Measurements from ENCODE around the gene STEAP3. TPM values are rescaled to one million over a fixed set of nuclear protein-coding genes. Genes with fewer than 3 reads are reported as not detected.

STEAP3 gene
- total RNA-seq, 1 donor from 2014 or later = 17.4 TPM

- no peak for DNase-seq (ENCODE audit: extremely low read depth, low read depth, low spot score)
Observed at GRCh38 chr2:119197529-119198239, 25.9 kb upstream of the STEAP3 start.

- no peak for DNase-seq (ENCODE audit: extremely low read depth, low read depth, low spot score)
Observed at GRCh38 chr2:119198240-119198840, 25.3 kb upstream of the STEAP3 start.

- DNase-seq (ENCODE audit: extremely low read depth, low read depth, low spot score) = no peak
Observed at GRCh38 chr2:119201815-119202214, 21.8 kb upstream of the STEAP3 start.

GRCh38 chr2:119202610-119203310 lies 20.9 kb upstream of the STEAP3 start:
- no peak for DNase-seq (ENCODE audit: extremely low read depth, low read depth, low spot score)

DNA sequence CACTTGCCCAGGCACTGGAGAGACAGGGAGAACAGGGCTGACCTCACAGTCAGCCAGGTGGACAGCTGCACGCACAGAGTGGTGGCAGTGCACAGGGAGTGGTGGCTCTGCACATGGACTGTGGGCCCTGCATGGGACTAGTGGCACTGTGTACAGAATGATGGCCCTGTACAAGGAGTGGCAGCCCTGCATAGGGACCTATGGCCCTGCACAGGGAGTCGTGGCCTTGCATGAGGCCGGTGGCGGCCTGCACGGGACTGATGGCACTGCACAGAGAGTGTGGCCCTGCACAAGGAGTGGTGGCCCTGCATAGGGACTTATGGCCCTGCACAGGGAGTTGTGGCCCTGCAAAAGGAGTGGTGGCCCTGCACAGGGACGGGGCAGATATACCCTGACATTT lies 19.1 kb upstream of the STEAP3 start:
- no peak for DNase-seq (ENCODE audit: extremely low read depth, low read depth, low spot score)

GRCh38 chr2:119205001-119205706 lies 18.5 kb upstream of the STEAP3 start:
- DNase-seq (ENCODE audit: extremely low read depth, low read depth, low spot score) = no peak

- DNase-seq (ENCODE audit: extremely low read depth, low read depth, low spot score) = no peak
Observed at GRCh38 chr2:119206201-119206600, 17.4 kb upstream of the STEAP3 start.

- DNase-seq (ENCODE audit: extremely low read depth, low read depth, low spot score) = no peak
Observed at GRCh38 chr2:119207447-119207846, 16.2 kb upstream of the STEAP3 start.

GRCh38 chr2:119208791-119209203 lies 14.8 kb upstream of the STEAP3 start:
- no peak for DNase-seq (ENCODE audit: extremely low read depth, low read depth, low spot score)

DNA sequence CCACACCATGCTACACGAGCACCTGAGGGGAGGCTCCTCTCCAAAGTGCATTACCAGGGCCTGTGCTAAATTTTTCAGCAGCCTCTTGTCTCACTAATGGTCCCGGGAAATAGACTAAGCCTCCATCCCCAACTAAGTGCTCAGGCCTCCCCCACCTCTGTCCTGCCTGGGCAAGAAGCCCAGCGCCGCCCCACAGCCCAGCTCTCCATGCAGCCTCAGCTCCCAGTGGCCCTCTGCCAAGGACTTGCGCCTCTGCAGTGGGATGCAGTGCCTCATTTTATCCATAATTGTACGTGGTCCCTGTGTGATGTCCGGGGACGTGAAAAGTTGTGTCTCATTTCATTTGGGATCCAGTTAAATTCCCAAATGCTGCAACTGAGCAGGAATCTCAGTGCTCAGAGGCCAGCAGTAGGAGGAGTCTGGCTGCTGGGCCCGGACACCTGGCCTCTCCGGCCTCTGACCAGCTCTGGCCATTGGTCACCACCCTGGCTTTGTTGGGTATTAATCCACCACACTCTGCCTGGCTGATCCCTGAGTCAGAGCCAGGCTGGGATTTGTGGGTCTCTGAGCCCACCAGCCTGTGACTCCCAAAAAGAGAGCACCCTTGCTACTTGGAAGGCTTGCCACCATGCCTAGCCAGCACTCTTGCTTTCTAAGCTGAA lies 11.4 kb upstream of the STEAP3 start:
- no peak for DNase-seq (ENCODE audit: extremely low read depth, low read depth, low spot score)

DNA sequence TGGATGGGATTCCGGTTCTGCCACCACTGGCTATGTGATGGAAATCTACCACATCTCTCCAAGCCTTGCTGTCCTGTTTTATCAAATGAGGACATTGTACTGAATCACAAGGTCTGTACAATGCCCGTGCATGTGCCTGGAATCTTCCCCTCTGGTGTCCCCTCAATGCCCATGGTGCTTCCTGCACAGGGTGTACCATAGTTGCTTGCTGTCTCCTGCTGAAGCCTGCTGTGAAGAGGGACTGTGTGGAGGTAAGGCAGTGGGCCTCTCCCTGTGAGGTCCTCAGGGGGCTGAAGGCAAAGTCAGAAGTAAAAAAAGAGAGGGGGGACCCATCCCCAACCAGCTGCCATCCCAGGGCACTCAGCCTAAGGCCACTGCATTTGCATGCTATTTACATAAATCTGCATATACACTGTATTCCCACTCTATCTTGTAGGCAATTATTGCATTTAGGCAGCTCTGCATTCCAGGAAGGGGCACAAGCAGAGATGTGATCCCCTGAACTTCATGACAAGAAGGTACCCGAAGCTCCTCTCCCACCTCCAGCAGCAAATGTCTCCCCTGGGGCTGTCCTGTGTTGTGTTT lies 9.1 kb upstream of the STEAP3 start:
- no peak for DNase-seq (ENCODE audit: extremely low read depth, low read depth, low spot score)

DNA sequence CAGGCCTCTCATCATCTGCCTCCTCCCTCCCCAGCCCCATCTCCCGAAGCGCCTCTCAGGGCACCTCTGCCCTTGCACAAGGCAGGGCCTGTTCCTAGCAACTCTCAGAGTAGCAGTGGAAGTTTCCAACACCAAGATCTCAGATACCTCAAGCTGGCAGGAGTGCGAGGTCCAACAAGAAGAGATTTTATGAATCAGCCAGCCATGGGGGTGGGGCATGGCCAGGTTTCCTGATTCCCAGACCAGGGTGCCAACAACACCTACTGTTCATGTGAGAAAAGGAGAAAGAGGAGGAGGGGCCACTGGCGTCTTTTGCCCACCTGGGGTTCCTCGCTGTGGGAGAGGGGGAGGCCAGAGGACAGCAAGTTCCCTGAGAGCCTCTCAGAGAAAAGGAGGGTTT lies 6.6 kb upstream of the STEAP3 start:
- no peak for DNase-seq (ENCODE audit: extremely low read depth, low read depth, low spot score)

- no peak for DNase-seq (ENCODE audit: extremely low read depth, low read depth, low spot score)
Observed at GRCh38 chr2:119218478-119219064, 5.1 kb upstream of the STEAP3 start.

GRCh38 chr2:119219873-119220272 lies 3.8 kb upstream of the STEAP3 start:
- DNase-seq (ENCODE audit: extremely low read depth, low read depth, low spot score) = no peak

- no peak for DNase-seq (ENCODE audit: extremely low read depth, low read depth, low spot score)
Observed at GRCh38 chr2:119220720-119221301, 2.8 kb upstream of the STEAP3 start.

GRCh38 chr2:119221609-119222008 lies 2.0 kb upstream of the STEAP3 start:
- no peak for DNase-seq (ENCODE audit: extremely low read depth, low read depth, low spot score)

DNA sequence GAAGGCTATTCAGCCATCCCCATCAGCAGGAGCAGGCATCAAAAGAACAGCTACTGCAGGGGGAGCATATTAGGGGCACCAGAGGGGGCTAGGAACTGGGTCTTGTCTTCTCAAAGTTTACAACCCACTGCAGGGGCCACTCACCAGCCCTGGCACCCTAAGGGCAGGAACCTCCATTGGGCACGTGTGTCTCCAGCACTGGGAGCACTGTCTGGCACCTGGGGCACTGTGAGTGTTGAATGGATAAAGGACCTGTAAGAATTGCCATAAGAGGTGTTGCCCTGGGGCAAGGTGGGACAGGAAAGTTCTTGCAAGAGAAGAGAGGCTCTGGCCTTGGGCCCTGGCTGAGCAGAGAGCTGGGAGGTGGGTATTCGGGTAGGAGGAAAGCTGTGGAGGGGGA lies 1.4 kb upstream of the STEAP3 start:
- DNase-seq (ENCODE audit: extremely low read depth, low read depth, low spot score) = no peak

GRCh38 chr2:119222863-119223520 lies 642 bp upstream of the STEAP3 start:
- DNase-seq (ENCODE audit: extremely low read depth, low read depth, low spot score) = no peak

- DNase-seq (ENCODE audit: extremely low read depth, low read depth, low spot score) = no peak
Observed at GRCh38 chr2:119224391-119225104, 914 bp downstream of the STEAP3 start.

All from glomerular endothelial cell (primary cell).